Gastrocnemius medialis (tissue), 4 donors: ENCODE data around the gene AUTS2.

ENCODE experiments used
- POLR2A ChIP-seq, 2 donors: fragments of 450-650 bp; IDR thresholded peaks; one replicate each; pipeline ENCODE4 v1.6.1; 2017; ENCODE audit warnings: antibody characterized with exemption in 2 of 2, mild to moderate bottlenecking in 2 of 2, moderate library complexity in 2 of 2
- TF ChIP-seq, protein P1 (sequence below), 5 experiments: fragments of 450-650 bp in 3 of 5; fragments of 200-600 bp in 2 of 5; sonication (generic) in 2 of 5; IDR thresholded peaks in 4 of 5; conservative IDR thresholded peaks in 1 of 5; 1 replicate in 4 of 5; 2 replicates in 1 of 5; pipeline ENCODE4 v1.5.1; 2016 to 2019; ENCODE audit warnings: antibody characterized with exemption in 5 of 5, mild to moderate bottlenecking in 3 of 5, moderate library complexity in 3 of 5

DNA sequence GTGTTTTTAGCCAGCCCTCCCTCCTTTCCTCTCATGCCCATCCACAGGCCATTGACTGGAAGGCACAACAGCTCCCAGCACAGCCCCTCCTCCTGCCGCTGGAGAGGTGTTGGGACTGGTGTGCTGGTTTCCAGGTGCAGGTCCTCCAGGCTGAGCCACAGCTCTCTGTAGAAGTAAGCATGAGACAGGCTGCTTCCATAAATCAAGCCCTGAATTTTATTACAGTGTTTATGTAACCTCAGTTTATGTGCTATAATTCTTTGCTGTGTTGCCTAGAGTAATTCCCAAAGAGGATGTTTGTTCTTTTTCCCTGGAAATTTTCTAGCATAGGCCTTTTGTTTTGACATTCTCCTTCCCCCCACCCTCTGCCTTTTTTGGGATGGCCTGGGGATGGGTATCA lies 445.8 kb downstream of the AUTS2 start:
- TF ChIP-seq, protein P1, sequence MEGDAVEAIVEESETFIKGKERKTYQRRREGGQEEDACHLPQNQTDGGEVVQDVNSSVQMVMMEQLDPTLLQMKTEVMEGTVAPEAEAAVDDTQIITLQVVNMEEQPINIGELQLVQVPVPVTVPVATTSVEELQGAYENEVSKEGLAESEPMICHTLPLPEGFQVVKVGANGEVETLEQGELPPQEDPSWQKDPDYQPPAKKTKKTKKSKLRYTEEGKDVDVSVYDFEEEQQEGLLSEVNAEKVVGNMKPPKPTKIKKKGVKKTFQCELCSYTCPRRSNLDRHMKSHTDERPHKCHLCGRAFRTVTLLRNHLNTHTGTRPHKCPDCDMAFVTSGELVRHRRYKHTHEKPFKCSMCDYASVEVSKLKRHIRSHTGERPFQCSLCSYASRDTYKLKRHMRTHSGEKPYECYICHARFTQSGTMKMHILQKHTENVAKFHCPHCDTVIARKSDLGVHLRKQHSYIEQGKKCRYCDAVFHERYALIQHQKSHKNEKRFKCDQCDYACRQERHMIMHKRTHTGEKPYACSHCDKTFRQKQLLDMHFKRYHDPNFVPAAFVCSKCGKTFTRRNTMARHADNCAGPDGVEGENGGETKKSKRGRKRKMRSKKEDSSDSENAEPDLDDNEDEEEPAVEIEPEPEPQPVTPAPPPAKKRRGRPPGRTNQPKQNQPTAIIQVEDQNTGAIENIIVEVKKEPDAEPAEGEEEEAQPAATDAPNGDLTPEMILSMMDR (IDR thresholded peaks at IDR 0.05 in 4 of 5, conservative IDR thresholded peaks at IDR 0.05 in 1 of 5), result no peak
- no peak for TF ChIP-seq POLR2A (IDR thresholded peaks at IDR 0.05)
